GM19397 (cell line): ENCODE results near the gene ADH1C.

Experiments used
- ATAC-seq: cut with Tn5 transposase; IDR thresholded peaks from one replicate; pipeline ENCODE4 v1.9.1; 2021; ENCODE audit warnings: mild to moderate bottlenecking, moderate library complexity; ENCODE audit not compliant: unreplicated experiment

Gene ADH1C

DNA sequence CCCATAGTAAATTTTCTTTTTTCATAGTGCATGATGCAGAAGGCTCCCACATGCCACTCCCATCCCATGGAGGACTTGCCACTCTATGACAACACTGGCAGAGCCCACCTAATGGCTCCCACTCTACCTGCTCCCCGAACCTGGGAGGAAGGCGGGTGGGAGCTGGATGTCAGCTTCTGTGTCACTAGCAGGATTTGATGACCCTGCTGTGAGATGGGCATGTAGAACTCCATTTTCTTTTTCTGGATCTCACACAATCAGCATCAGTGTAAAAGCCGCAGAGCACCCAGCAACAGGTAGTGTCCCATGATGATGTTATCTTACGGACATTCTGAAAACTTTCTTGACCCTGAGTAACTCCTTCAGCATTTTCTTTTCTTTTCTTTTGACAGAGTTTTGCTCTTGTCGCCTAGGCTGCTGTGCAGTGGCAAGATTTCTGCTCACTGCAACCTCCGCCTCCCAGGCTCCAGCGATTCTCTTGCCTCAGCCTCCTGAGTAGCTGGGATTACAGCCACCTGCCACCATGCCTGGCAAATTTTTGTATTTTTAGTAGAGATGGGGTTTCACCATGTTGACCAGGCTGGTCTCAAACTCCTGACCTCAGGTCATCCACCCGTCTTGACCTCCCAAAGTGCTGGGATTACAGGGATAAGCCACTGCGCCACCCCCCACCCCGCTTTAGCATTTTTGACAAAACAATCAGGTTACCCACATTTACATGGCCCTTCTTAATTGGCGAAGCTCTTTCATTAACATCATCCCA, 46.7 kb downstream of the ADH1C start:
- no peak for ATAC-seq

DNA sequence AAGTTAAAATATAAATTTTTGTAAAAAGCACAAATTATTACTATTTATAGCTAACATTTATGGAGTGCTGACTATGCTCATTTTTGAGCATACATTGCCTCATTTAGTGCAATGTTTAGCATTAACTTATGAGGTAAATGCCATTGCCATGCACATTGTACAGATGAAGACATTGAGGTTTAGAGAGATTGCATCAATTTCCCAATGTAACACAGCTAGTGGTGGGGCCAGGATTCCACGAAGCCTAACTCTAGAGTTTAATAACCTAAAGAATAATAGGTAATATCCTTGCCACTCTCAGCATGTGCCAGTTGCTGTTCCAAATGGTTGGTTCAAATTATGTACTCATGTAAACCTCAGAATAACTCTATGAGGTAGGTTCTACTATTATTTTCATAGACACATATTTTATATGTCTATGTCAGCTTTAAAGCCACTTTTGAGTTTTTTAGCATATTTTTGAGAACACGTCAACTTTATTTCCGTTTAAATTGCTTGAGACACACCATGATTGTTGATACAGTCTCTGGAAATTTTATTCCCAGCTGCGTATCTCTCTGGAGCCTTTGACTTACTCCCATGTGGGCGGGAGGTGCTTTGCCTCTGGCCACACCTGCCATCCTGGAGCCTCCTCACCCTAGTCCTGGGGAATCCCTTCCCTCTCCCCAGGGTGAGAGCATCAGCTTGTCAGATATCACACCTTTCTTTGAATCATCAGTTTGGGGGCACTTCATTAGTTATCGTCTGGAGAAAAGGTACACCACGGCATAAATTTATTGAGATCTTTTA, 51.0 kb downstream of the ADH1C start:
- no peak for ATAC-seq

DNA sequence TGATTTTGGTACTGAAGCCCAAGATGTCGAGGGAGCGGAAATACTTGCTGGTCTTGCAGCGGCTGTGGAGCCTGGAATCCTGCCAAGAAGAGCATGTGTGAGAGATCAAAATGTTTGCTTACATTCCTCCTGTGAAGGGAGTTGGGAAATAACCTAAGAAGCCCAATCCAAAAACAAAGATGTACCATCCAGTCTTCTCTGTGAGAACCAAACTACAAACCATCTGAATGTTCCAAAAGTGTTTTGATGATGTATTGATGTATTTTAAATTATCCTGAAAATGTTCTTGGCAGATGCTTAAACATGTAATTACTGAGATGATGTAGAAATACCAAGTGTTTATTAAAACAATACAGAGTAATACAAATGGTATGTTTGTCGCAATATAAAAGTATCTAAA, 51.6 kb downstream of the ADH1C start:
- no peak for ATAC-seq

DNA sequence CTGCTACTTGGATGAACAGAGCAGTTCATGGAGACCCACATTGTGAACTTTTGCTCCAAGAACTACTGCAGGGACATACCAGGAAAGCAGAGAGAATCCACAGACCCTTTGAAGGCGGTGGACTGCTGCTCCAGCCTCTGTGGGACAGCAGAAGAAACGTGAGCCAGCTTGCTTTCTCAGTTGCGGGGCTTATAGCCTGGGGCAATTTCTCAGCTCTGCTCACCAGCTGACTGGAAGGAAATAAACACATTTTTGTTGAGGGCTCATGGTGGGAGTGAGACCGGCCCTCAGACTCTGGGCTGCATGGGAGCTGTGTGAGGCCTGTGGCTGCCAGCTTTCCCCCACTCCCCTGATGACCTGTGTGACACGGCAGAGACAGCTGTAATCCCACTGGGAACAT, 59.2 kb downstream of the ADH1C start:
- no peak for ATAC-seq

DNA sequence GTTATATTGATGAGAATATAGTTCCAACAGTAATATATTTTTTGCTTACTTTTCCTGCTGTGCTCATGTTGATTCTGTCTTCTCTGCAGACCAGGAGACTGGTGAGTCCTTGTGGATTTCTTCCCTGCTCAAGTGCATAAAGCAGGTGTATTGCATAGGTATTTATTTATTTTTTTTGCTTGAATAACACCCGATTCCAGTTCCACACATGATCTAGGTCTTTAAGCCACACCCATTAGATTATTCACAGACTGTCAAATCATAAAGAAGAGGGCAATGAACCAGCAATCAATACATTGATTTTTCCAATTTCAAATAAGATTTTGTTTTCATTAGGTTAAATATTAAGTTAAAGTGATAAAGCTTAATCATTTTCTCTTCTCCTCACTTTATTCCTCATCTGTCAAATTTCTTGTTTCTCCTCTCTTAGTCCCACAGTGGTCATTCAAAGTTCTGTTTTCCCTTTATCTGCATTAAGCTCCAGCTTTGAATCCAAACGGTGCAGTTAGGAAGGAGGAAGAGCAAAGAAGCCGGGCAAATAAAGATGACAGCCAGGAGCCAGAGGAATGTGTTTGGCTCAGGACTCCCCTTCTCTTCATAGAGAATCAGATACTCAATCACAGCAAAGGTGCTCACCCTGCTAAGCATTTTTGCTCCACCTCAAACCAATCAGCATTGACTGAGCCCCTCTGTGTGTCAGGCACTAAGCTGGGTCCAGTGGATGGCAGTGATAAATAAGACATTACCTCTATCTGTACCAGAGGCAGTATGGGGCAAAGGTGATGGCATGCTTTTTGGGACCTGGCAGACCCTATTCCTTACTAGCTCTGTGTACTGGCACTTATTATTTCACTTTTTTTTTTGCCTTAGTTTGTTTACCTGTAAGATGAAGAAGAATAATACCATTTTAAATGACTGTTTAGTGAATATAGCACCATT, 61.4 kb downstream of the ADH1C start, which contains the start of gene ADH1A:
Gene ADH1A (minus strand): TSS at position 138 of the 939 bp plus-strand sequence. CDS start 71 bp downstream, at position 67.
- ATAC-seq: no peak
